ENCODE results near the gene TGM3. TPM values are rescaled to one million over a fixed set of nuclear protein-coding genes. Genes with fewer than 3 reads are reported as not detected.

TGM3 gene
- total and polyA plus RNA-seq, 11 donors = 0.04 TPM; not detected in 10

GRCh38 chr20:2312876-2313275, 17.1 kb downstream of the TGM3 start:
- H3K4me1 ChIP-seq = peaks cover 0 to 26% (median 0%) of the 10 kb centered on the region in 12 donors
- intact Hi-C loops (cut with DNase I) = no loop called here
- H3K4me3 ChIP-seq = no peak overlapping the region
- no peaks in the 10 kb centered on the region for H3K9me3 ChIP-seq
- no peaks in the 10 kb centered on the region for H3K36me3 ChIP-seq
- 87 to 94% (median 90%) methylated on average over 8 of the region's 8 CpGs for WGBS, 4 donors
- TF ChIP-seq CTCF (IDR thresholded peaks at IDR 0.05) (no peak), POLR2A (IDR thresholded peaks at IDR 0.05) (no peak)
- DNase-seq (no peak), ATAC-seq (no peak)
- H3K27me3 ChIP-seq = no peaks in the 10 kb centered on the region
- H3K27ac ChIP-seq = no peak overlapping the region

GRCh38 chr20:2313316-2313715, 17.5 kb downstream of the TGM3 start:
- no peak overlapping the region for H3K4me3 ChIP-seq
- no peak for TF ChIP-seq POLR2A (IDR thresholded peaks at IDR 0.05)
- H3K27ac ChIP-seq = no peak overlapping the region
- no peaks in the 10 kb centered on the region for H3K36me3 ChIP-seq
- no peak for ATAC-seq
- intact Hi-C loops (cut with DNase I) = no loop called here
- H3K9me3 ChIP-seq = peaks cover 0 to 4% (median 0%) of the 10 kb centered on the region in 12 donors
- no peak for DNase-seq
- H3K27me3 ChIP-seq = no peaks in the 10 kb centered on the region
- WGBS, 4 donors = 73 to 81% (median 79%) methylated on average over 3 of the region's 3 CpGs
- peaks cover 0 to 26% (median 0%) of the 10 kb centered on the region in 12 donors for H3K4me1 ChIP-seq

GRCh38 chr20:2314759-2315439, 19.1 kb downstream of the TGM3 start:
- ATAC-seq (peak; percentile 72 to 98 (median 92)), DNase-seq (peak in 4 of 5 donors; percentile 50 to 68 (median 58))
- H3K4me1 ChIP-seq = peaks cover 0 to 26% (median 0%) of the 10 kb centered on the region in 12 donors
- intact Hi-C loops (cut with DNase I) = no loop called here
- TF ChIP-seq POLR2A (IDR thresholded peaks at IDR 0.05) (no peak), CTCF (IDR thresholded peaks at IDR 0.05) (no peak)
- H3K27me3 ChIP-seq = no peaks in the 10 kb centered on the region
- H3K4me3 ChIP-seq = no peak overlapping the region
- H3K27ac ChIP-seq = peak overlapping the region in 2 of 12 donors; percentile 9 to 61
- 47 to 63% (median 58%) methylated on average over 7 to 8 of the region's 8 CpGs for WGBS, 4 donors
- H3K36me3 ChIP-seq = no peaks in the 10 kb centered on the region
- peaks cover 0 to 12% (median 0%) of the 10 kb centered on the region in 12 donors for H3K9me3 ChIP-seq

- no peaks in the 10 kb centered on the region for H3K36me3 ChIP-seq
- peaks cover 0 to 12% (median 0%) of the 10 kb centered on the region in 12 donors for H3K9me3 ChIP-seq
- no peak for ATAC-seq
- H3K27ac ChIP-seq = peak overlapping the region in 1 of 12 donors; percentile 61
- no peak for TF ChIP-seq POLR2A (IDR thresholded peaks at IDR 0.05)
- TF ChIP-seq CTCF (IDR thresholded peaks at IDR 0.05) = no peak
- H3K4me1 ChIP-seq = peaks cover 0 to 26% (median 0%) of the 10 kb centered on the region in 12 donors
- 47 to 90% (median 75%) methylated on average over 1 of the region's 1 CpG for WGBS, 4 donors
- no peaks in the 10 kb centered on the region for H3K27me3 ChIP-seq
- intact Hi-C loops (cut with DNase I) = no loop called here
- no peak overlapping the region for H3K4me3 ChIP-seq
- no peak for DNase-seq
Measured at GRCh38 chr20:2315440-2315778, 19.6 kb downstream of the TGM3 start.
